Right lobe of liver (tissue), 4 donors: ENCODE results near the gene TRMT13.

Experiments
- POLR2A ChIP-seq: fragments of 450-650 bp; IDR thresholded peaks from one replicate; pipeline ENCODE4 v1.6.1; 2017; ENCODE audit warnings: antibody characterized with exemption, mild to moderate bottlenecking
- TF ChIP-seq, protein P1 (sequence below), 4 donors: fragments of 200-600 bp in 3 of 4; fragments of 450-650 bp in 1 of 4; IDR thresholded peaks; one replicate each; pipeline versions ENCODE4 v1.5.1 to v1.8.0; 2016 to 2022; ENCODE audit warnings: antibody characterized with exemption in 4 of 4, mild to moderate bottlenecking in 2 of 4
- donor health status: DM: no; HTN: no; CAD: no.
- donor health status: DM: no; HTN: no; CAD: no.
- donor health status: DM: no; HTN: yes; CAD: no.

DNA sequence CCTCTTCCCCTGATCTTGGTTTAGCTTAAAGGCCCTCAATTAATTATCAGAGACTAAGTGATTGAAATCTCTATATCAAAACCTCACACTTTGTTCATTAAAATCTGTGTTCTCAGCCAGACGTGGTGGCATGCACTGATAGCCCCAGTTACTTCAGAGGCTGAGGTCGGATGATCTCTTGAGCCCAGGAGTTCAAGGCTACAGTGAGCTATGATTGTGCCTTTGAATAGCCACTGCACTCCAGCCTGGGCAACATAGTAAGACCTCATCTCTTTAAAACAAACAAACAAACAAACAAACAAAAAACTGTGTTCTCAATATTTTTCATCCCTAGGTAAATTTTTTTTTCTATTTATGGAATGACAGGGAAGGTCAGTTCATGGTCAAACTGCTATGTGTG lies 18.7 kb downstream of the TRMT13 start:
- no peak for TF ChIP-seq POLR2A
- TF ChIP-seq, protein P1, sequence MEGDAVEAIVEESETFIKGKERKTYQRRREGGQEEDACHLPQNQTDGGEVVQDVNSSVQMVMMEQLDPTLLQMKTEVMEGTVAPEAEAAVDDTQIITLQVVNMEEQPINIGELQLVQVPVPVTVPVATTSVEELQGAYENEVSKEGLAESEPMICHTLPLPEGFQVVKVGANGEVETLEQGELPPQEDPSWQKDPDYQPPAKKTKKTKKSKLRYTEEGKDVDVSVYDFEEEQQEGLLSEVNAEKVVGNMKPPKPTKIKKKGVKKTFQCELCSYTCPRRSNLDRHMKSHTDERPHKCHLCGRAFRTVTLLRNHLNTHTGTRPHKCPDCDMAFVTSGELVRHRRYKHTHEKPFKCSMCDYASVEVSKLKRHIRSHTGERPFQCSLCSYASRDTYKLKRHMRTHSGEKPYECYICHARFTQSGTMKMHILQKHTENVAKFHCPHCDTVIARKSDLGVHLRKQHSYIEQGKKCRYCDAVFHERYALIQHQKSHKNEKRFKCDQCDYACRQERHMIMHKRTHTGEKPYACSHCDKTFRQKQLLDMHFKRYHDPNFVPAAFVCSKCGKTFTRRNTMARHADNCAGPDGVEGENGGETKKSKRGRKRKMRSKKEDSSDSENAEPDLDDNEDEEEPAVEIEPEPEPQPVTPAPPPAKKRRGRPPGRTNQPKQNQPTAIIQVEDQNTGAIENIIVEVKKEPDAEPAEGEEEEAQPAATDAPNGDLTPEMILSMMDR (IDR thresholded peaks at IDR 0.05), result no peak
